Measurements from ENCODE around the gene GPR155.

GRCh38 chr2:174392706-174393105, 94.1 kb downstream of the GPR155 start:
- TF ChIP-seq CTCF (optimal IDR thresholded peaks at IDR 0.05 in 1 of 3, IDR thresholded peaks at IDR 0.05 in 1 of 3, conservative IDR thresholded peaks at IDR 0.05 in 1 of 3; ENCODE audit: extremely low read depth in 1 of 3, insufficient read depth in 2 of 3, low read length in 3 of 3), result no peak
- no peak for TF ChIP-seq EZH2 (IDR thresholded peaks at IDR 0.05; ENCODE audit: low read length)

All from keratinocyte (primary cell).